ENCODE measurements around the gene MYMX.

MYMX gene

GRCh38 chr6:44234101-44235025 lies 17.6 kb downstream of the MYMX start:
- DNase-seq (ENCODE audit: extremely low spot score) = no peak
- CTCF ChIA-PET = interaction anchor here (0.8 to 6.2 kb wide), 29 partner anchors 10 to 155 kb away, joined by 3 to 116 read pairs (median 4); partner anchors contain the start of genes HSP90AB1, MYMX, SLC29A1 and SLC35B2
- POLR2A ChIA-PET = interaction anchor here (0.6 kb wide), 1 partner anchor 13 kb away, joined by 3 read pairs; no protein-coding TSS in a partner anchor
- TF ChIP-seq CTCF (IDR thresholded peaks at IDR 0.05; ENCODE audit: control extremely low read depth, extremely low read depth, low read depth, missing control alignments) = peak; percentile 83

- DNase-seq (ENCODE audit: extremely low spot score) = no peak
- ChIA-PET CTCF (interaction anchor here (0.9 to 6.2 kb wide), 16 partner anchors 9 to 145 kb away, joined by 3 to 116 read pairs (median 4); partner anchors contain the start of genes HSP90AB1, SLC29A1 and SLC35B2), POLR2A (no interaction called here)
- no peak for TF ChIP-seq CTCF (IDR thresholded peaks at IDR 0.05; ENCODE audit: control extremely low read depth, extremely low read depth, low read depth, missing control alignments)
Observed at GRCh38 chr6:44235269-44235668, 18.5 kb downstream of the MYMX start.

- POLR2A ChIA-PET = no interaction called here
- CTCF ChIA-PET = interaction anchor here (1.3 to 6.2 kb wide), 10 partner anchors 9 to 161 kb away, joined by 4 to 116 read pairs (median 10); partner anchors contain the start of genes HSP90AB1, SLC29A1 and SLC35B2
- no peak for TF ChIP-seq CTCF (IDR thresholded peaks at IDR 0.05; ENCODE audit: control extremely low read depth, extremely low read depth, low read depth, missing control alignments)
- no peak for DNase-seq (ENCODE audit: extremely low spot score)
Observed at GRCh38 chr6:44235891-44236516, 19.3 kb downstream of the MYMX start.

- TF ChIP-seq CTCF (IDR thresholded peaks at IDR 0.05; ENCODE audit: control extremely low read depth, extremely low read depth, low read depth, missing control alignments) = no peak
- CTCF ChIA-PET = interaction anchor here (0.7 to 5.9 kb wide), 27 partner anchors 9 to 549 kb away, joined by 3 to 116 read pairs (median 6); partner anchors contain the start of genes HSP90AB1, MRPS18A, SLC29A1 and SLC35B2
- POLR2A ChIA-PET = interaction anchor here (0.5 to 1.3 kb wide), 4 partner anchors 10 to 110 kb away, joined by 4 to 22 read pairs (median 6); partner anchors contain the start of genes HSP90AB1, MRPL14, SLC29A1 and TMEM63B
- DNase-seq (ENCODE audit: extremely low spot score) = peak; percentile 69
Observed at GRCh38 chr6:44237021-44237812, 20.5 kb downstream of the MYMX start.

GRCh38 chr6:44237813-44238433 lies 21.2 kb downstream of the MYMX start:
- CTCF ChIA-PET = interaction anchor here (0.7 to 5.9 kb wide), 26 partner anchors 10 to 550 kb away, joined by 3 to 116 read pairs (median 6); partner anchors contain the start of genes HSP90AB1, MRPS18A, SLC29A1 and SLC35B2
- TF ChIP-seq CTCF (IDR thresholded peaks at IDR 0.05; ENCODE audit: control extremely low read depth, extremely low read depth, low read depth, missing control alignments) = peak; percentile 95
- POLR2A ChIA-PET = interaction anchor here (1.3 kb wide), 3 partner anchors 9 to 61 kb away, joined by 4 to 22 read pairs (median 6); partner anchors contain the start of genes HSP90AB1 and SLC29A1
- peak; percentile 87 for DNase-seq (ENCODE audit: extremely low spot score)
